AG10803 (cell line): Measurements from ENCODE around the gene GSE1.

Experiments
- DNase-seq: peaks from one replicate; pipeline ENCODE4 v3.0.0; 2010; ENCODE audit warnings: low read depth
- H3K4me3 ChIP-seq: 2 replicates; pipeline ENCODE4 v1.5.1; 2011; ENCODE audit warnings: mild to moderate bottlenecking, low read length, control low read depth
- TF ChIP-seq, protein P1 (sequence below): conservative IDR thresholded peaks from 2 replicates; pipeline ENCODE4 v1.5.1; 2011; ENCODE audit warnings: mild to moderate bottlenecking, low read length, control low read depth, inconsistent platforms

Gene GSE1

DNA sequence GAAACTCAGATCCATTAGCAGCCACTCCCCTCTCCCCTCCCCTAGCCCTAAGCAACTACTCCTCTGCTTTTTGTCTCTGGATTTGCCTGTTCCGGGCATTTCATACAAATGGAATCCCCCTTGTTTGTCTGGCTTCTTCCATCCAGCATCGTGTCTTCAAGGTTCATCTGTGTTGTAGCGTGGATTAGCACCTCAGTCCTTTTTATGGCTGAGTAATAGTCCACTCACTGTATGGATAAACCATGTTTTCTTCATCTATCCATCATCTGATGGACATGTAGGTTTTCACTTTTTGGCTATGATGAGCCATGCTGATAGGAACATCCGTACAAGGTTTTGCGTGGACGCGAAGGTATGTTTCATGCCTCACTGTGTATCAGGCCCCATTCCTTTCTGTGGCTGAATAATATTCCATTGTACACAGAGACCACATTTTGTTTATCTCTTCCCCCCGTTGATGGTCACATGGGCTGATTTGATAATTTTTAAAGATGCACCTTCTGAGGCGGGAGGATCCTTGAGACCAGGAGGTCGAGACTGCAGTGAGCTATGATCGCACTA, 8.9 kb upstream of the GSE1 start:
- no peak for DNase-seq
- no peak overlapping the region for H3K4me3 ChIP-seq
- TF ChIP-seq, protein P1, sequence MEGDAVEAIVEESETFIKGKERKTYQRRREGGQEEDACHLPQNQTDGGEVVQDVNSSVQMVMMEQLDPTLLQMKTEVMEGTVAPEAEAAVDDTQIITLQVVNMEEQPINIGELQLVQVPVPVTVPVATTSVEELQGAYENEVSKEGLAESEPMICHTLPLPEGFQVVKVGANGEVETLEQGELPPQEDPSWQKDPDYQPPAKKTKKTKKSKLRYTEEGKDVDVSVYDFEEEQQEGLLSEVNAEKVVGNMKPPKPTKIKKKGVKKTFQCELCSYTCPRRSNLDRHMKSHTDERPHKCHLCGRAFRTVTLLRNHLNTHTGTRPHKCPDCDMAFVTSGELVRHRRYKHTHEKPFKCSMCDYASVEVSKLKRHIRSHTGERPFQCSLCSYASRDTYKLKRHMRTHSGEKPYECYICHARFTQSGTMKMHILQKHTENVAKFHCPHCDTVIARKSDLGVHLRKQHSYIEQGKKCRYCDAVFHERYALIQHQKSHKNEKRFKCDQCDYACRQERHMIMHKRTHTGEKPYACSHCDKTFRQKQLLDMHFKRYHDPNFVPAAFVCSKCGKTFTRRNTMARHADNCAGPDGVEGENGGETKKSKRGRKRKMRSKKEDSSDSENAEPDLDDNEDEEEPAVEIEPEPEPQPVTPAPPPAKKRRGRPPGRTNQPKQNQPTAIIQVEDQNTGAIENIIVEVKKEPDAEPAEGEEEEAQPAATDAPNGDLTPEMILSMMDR = no peak

DNA sequence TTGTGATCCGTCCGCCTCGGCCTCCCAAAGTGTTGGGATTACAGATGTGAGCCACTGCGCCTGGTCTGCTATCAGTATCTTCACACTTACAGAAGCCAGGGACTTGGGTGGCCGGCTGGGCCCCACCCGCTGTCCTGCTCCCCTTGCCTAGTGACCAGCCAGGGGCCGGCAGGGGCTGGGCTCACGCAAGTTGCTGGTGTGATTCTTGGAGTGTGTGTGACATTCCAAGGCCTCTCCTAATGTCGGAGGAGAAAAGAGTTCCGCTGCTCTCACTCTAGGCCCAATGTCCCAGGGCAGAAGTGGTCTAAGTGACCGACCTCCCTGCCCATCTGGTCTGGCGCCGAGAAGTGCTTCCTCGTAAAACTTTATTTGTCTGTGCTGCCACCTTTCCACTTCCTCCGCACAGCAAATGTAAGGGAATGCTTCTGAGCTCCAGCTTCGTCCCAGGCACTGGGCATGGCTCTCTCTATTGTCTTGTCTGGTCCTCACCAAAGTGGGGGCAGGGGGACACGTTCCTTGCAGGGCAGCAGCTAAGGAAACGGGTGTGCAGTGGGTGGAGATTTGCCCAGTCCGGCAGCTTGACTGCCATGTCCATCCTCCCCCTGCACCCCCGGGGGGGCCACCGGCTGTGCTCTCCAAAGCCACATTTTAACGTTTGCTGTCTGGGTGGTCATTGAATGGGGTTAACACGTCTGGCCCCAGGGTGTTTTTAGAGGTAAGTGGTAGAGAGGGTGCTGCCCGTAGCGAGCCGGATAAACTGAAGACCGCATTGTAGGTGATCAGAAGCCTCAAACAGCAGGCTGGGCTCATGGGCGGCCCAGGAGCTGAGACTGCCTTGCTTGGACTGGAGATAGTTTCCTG, 7.8 kb upstream of the GSE1 start:
- H3K4me3 ChIP-seq = no peak overlapping the region
- DNase-seq = no peak
- TF ChIP-seq, protein P1 = no peak

DNA sequence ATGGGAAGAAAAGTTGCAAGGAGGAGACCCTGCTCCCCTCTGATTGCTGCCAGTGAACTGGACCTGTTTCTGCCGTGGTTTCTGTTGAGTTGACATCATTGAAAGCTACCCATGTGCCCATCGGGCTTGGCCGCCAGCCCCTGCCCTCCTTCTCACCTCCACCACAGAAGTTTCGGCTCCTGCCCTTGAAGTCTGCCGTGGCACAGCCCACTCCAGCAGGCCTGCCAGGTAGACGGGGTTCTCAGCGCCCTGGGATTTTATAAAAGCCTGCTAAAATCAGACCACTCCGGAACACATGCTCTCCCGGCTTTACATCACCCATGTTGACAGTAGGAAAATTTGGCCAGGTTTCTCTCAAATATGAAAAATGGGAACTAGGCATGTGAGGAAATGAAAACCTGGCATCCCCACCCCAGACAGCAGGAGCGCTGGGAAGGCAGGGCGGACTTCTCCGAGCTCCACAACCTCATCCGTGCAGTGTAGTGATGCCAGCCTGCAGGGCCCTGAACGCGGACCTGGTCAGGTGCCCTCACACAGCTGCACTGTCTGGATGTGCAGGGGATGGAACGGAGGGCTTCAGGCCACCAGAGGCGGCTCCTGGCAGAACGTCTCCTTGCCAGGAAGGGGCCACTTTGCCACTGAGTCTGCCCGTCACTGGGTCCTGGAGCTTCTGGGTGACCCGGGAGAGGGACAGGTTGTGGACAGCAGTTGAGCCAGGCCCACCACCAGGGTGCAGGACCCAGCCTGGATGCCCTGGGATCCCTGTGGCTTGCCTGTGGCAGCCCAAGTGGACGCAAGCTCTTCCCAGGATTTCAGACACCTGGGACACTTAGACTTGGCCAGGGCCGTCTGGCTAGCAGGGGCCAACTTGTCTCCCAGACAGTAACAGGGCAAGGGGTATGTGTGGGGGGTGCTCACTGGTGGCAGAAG, 6.9 kb upstream of the GSE1 start:
- no peak overlapping the region for H3K4me3 ChIP-seq
- no peak for DNase-seq
- TF ChIP-seq, protein P1 = no peak

DNA sequence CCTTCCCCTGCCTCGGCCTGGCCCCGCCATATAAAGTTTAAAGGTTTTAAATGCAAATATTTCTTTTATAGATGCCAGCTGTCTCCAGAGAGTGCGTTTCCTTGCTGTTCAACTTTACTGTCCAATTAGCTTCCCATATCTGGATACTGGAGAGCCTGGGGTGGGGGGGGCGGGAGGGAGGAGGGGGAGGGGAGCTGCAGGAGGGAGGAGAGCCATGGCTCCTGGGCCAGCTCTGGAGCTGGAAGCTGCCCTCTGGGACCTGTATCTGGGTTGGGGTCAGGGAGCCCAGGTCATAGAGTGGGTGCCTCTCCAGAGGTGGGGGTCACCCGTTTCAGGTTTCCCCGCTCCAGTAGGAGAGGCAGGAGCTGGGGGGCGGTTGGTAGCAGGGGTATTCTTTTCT, 6.2 kb upstream of the GSE1 start:
- TF ChIP-seq, protein P1 = no peak
- no peak overlapping the region for H3K4me3 ChIP-seq
- no peak for DNase-seq

DNA sequence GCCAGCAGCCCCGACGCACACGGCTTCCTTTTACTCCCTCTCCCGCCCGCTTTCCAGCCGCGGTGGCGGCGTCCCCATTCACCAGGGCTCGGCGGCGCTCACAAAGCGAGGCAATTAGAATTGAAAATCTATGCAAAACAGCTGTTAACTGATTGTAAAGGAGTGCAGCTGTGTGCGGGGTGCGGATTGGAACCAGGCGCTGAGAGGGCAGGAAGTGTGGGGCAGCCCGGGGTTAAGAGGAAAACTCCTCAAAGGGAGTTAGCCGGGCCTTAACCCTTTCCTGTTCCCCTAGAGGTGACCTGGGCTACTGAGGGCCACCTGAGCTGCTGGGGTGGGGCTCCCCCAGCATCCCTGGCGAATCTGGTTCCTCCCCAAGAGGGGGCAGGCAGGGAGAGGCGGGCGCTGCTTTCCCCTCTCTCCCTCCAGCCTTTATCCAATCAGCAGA, 5.8 kb upstream of the GSE1 start:
- no peak for DNase-seq
- TF ChIP-seq, protein P1 = 0 out of 2 replicates have a peak, but pooled peaks have one; percentile 3
- no peak overlapping the region for H3K4me3 ChIP-seq

DNA sequence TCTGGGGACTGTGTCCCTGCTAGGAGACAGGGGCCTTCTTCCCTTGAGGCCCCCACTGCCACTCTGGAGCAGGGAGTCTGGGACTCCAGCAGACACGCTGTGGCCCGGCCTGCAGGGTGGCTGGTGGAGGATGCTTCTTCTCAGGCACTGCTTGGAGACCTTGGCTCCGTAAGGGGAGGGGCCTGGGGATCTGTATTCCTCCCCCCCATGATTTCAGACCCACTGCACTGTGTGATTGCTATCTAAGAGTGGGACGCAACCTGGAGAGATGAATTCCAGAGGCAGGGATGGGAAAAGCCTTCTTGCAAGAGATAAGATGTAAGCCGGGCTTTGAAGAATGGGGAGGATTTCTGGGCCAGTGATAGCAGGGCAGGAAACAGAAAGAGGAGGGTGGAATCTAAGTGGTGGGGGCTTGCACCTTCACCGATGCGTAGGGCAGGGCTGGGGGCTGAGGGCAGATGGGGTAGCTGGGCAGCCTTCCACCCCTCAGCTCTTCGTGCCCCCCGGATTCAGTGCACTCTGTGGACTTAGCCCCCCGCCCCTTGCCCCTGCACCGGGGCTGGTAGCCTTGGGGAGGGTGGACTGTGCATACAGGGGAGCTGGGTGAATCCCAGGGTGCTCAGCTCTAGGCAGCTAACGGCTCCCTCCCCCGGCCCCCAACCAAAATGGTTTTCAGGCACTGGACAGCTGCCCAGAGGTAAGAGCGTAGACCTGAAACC, 5.2 kb upstream of the GSE1 start:
- TF ChIP-seq, protein P1 = no peak
- no peak overlapping the region for H3K4me3 ChIP-seq
- DNase-seq = no peak
